ENCODE measurements around the gene DGAT2.

DGAT2 gene

GRCh38 chr11:75802913-75803820 is 34.6 kb downstream of the DGAT2 start:
- Histone ChIP-seq H3K4me1 (ENCODE audit: control insufficient read depth, insufficient read depth, low read length) (no peaks in the 10 kb centered on the region), H3K9ac (ENCODE audit: low read length) (no peak overlapping the region), H3K27ac (ENCODE audit: low read depth, low read length) (no peak overlapping the region), H3K36me3 (ENCODE audit: control insufficient read depth, insufficient read depth, low read length) (no peaks in the 10 kb centered on the region), H3K27me3 (ENCODE audit: control insufficient read depth, insufficient read depth, low read length) (no peaks in the 10 kb centered on the region), H3K4me3 (ENCODE audit: low read depth, low read length) (no peak overlapping the region), H3K9me3 (ENCODE audit: control insufficient read depth, insufficient read depth, low read depth, low read length) (no peaks in the 10 kb centered on the region)

- no peak overlapping the region for H3K4me3 ChIP-seq (ENCODE audit: low read depth, low read length)
- no peaks in the 10 kb centered on the region for H3K27me3 ChIP-seq (ENCODE audit: control insufficient read depth, insufficient read depth, low read length)
- H3K9me3 ChIP-seq (ENCODE audit: control insufficient read depth, insufficient read depth, low read depth, low read length) = no peaks in the 10 kb centered on the region
- peaks cover 17% of the 10 kb centered on the region for H3K4me1 ChIP-seq (ENCODE audit: control insufficient read depth, insufficient read depth, low read length)
- no peak overlapping the region for H3K27ac ChIP-seq (ENCODE audit: low read depth, low read length)
- H3K36me3 ChIP-seq (ENCODE audit: control insufficient read depth, insufficient read depth, low read length) = no peaks in the 10 kb centered on the region
- no peak overlapping the region for H3K9ac ChIP-seq (ENCODE audit: low read length)
Observed at GRCh38 chr11:75809111-75809510, 40.5 kb downstream of the DGAT2 start.

DNA sequence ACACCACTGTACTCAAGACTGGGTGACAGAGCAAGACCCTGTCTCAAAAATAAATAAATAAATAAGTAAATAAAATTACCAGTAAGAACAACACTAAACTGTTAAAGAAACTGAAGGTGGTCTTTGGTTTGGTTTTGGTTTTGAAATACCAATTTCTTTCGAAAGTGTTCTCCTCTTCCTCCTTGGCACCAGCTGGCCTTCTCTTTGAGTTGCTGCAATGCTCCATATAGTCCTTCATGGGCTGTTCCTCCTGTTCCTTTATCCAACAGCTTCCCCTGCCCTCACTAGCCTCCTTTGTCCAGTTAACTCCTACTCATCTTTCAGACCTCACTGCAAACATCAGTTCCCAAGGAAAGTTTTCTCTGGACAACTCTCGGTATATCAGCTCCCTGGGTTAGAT is 41.4 kb downstream of the DGAT2 start:
- Histone ChIP-seq H3K4me1 (ENCODE audit: control insufficient read depth, insufficient read depth, low read length) (peaks cover 20% of the 10 kb centered on the region), H3K27me3 (ENCODE audit: control insufficient read depth, insufficient read depth, low read length) (no peaks in the 10 kb centered on the region), H3K9me3 (ENCODE audit: control insufficient read depth, insufficient read depth, low read depth, low read length) (no peaks in the 10 kb centered on the region), H3K9ac (ENCODE audit: low read length) (no peak overlapping the region), H3K4me3 (ENCODE audit: low read depth, low read length) (no peak overlapping the region), H3K36me3 (ENCODE audit: control insufficient read depth, insufficient read depth, low read length) (no peaks in the 10 kb centered on the region), H3K27ac (ENCODE audit: low read depth, low read length) (no peak overlapping the region)

GRCh38 chr11:75810637-75811390 is 42.2 kb downstream of the DGAT2 start:
- peaks cover 20% of the 10 kb centered on the region for H3K4me1 ChIP-seq (ENCODE audit: control insufficient read depth, insufficient read depth, low read length)
- no peak overlapping the region for H3K4me3 ChIP-seq (ENCODE audit: low read depth, low read length)
- no peak overlapping the region for H3K27ac ChIP-seq (ENCODE audit: low read depth, low read length)
- H3K27me3 ChIP-seq (ENCODE audit: control insufficient read depth, insufficient read depth, low read length) = 0 out of 2 replicates have a peak, but pooled peaks cover under 1% of the 10 kb centered on the region
- H3K9ac ChIP-seq (ENCODE audit: low read length) = no peak overlapping the region
- no peaks in the 10 kb centered on the region for H3K36me3 ChIP-seq (ENCODE audit: control insufficient read depth, insufficient read depth, low read length)
- no peaks in the 10 kb centered on the region for H3K9me3 ChIP-seq (ENCODE audit: control insufficient read depth, insufficient read depth, low read depth, low read length)

- H3K36me3 ChIP-seq (ENCODE audit: control insufficient read depth, insufficient read depth, low read length) = no peaks in the 10 kb centered on the region
- no peak overlapping the region for H3K4me3 ChIP-seq (ENCODE audit: low read depth, low read length)
- H3K4me1 ChIP-seq (ENCODE audit: control insufficient read depth, insufficient read depth, low read length) = peaks cover 26% of the 10 kb centered on the region
- no peaks in the 10 kb centered on the region for H3K9me3 ChIP-seq (ENCODE audit: control insufficient read depth, insufficient read depth, low read depth, low read length)
- H3K27ac ChIP-seq (ENCODE audit: low read depth, low read length) = no peak overlapping the region
- no peak overlapping the region for H3K9ac ChIP-seq (ENCODE audit: low read length)
- H3K27me3 ChIP-seq (ENCODE audit: control insufficient read depth, insufficient read depth, low read length) = peaks cover 3% of the 10 kb centered on the region; the same call in 1 of the 2 replicates
Observed at GRCh38 chr11:75811485-75811884, 42.9 kb downstream of the DGAT2 start.

- Histone ChIP-seq H3K27ac (ENCODE audit: low read depth, low read length) (no peak overlapping the region), H3K27me3 (ENCODE audit: control insufficient read depth, insufficient read depth, low read length) (peaks cover 3% of the 10 kb centered on the region; the same call in 1 of the 2 replicates), H3K4me1 (ENCODE audit: control insufficient read depth, insufficient read depth, low read length) (peaks cover 32% of the 10 kb centered on the region), H3K4me3 (ENCODE audit: low read depth, low read length) (no peak overlapping the region), H3K36me3 (ENCODE audit: control insufficient read depth, insufficient read depth, low read length) (no peaks in the 10 kb centered on the region), H3K9me3 (ENCODE audit: control insufficient read depth, insufficient read depth, low read depth, low read length) (no peaks in the 10 kb centered on the region), H3K9ac (ENCODE audit: low read length) (no peak overlapping the region)
Observed at GRCh38 chr11:75812542-75813040, 44.0 kb downstream of the DGAT2 start.

GRCh38 chr11:75813124-75813523 is 44.5 kb downstream of the DGAT2 start:
- H3K27ac ChIP-seq (ENCODE audit: low read depth, low read length) = no peak overlapping the region
- H3K4me1 ChIP-seq (ENCODE audit: control insufficient read depth, insufficient read depth, low read length) = peaks cover 32% of the 10 kb centered on the region
- no peak overlapping the region for H3K4me3 ChIP-seq (ENCODE audit: low read depth, low read length)
- H3K9ac ChIP-seq (ENCODE audit: low read length) = no peak overlapping the region
- H3K9me3 ChIP-seq (ENCODE audit: control insufficient read depth, insufficient read depth, low read depth, low read length) = no peaks in the 10 kb centered on the region
- H3K36me3 ChIP-seq (ENCODE audit: control insufficient read depth, insufficient read depth, low read length) = no peaks in the 10 kb centered on the region
- peaks cover 3% of the 10 kb centered on the region; the same call in 1 of the 2 replicates for H3K27me3 ChIP-seq (ENCODE audit: control insufficient read depth, insufficient read depth, low read length)

DNA sequence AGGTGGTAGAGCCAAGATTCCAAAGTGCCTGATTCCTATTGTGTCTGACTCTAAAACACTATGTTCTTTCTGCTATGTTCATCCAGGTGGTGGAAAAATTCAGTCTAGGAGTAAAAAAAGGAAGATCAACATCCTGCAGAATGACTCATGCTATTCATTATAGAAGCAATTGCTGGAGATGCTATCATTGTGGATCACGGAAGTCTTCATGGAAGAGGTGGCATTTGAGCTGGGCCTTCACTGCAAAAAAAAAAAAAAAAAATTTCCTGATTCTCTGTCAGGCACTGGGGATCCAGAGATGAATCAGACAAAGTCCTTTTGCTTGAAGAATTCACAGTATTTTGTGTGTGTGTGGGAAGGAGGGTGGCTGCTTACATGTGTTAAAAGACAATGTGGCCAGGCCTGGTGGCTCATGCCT is 45.1 kb downstream of the DGAT2 start:
- H3K36me3 ChIP-seq (ENCODE audit: control insufficient read depth, insufficient read depth, low read length) = no peaks in the 10 kb centered on the region
- no peak overlapping the region for H3K27ac ChIP-seq (ENCODE audit: low read depth, low read length)
- H3K4me1 ChIP-seq (ENCODE audit: control insufficient read depth, insufficient read depth, low read length) = peaks cover 32% of the 10 kb centered on the region
- H3K4me3 ChIP-seq (ENCODE audit: low read depth, low read length) = peak overlapping the region; percentile 98; the same call in 1 of the 2 replicates
- no peak overlapping the region for H3K9ac ChIP-seq (ENCODE audit: low read length)
- no peaks in the 10 kb centered on the region for H3K9me3 ChIP-seq (ENCODE audit: control insufficient read depth, insufficient read depth, low read depth, low read length)
- H3K27me3 ChIP-seq (ENCODE audit: control insufficient read depth, insufficient read depth, low read length) = peaks cover 3% of the 10 kb centered on the region; the same call in 1 of the 2 replicates

- Histone ChIP-seq H3K36me3 (ENCODE audit: control insufficient read depth, insufficient read depth, low read length) (no peaks in the 10 kb centered on the region), H3K9me3 (ENCODE audit: control insufficient read depth, insufficient read depth, low read depth, low read length) (no peaks in the 10 kb centered on the region), H3K27ac (ENCODE audit: low read depth, low read length) (no peak overlapping the region), H3K27me3 (ENCODE audit: control insufficient read depth, insufficient read depth, low read length) (peaks cover 3% of the 10 kb centered on the region; the same call in 1 of the 2 replicates), H3K9ac (ENCODE audit: low read length) (peak overlapping the region; percentile 55), H3K4me1 (ENCODE audit: control insufficient read depth, insufficient read depth, low read length) (peaks cover 32% of the 10 kb centered on the region), H3K4me3 (ENCODE audit: low read depth, low read length) (peak overlapping the region; percentile 98)
Observed at GRCh38 chr11:75814363-75814676, 45.7 kb downstream of the DGAT2 start.

GRCh38 chr11:75814677-75815344 is 46.2 kb downstream of the DGAT2 start, which contains the start of gene UVRAG:
Gene UVRAG, plus strand, starts transcription at chr11:75815210. Its CDS starts 198 bp downstream, at chr11:75815408.
- H3K9me3 ChIP-seq (ENCODE audit: control insufficient read depth, insufficient read depth, low read depth, low read length) = no peaks in the 10 kb centered on the region
- peaks cover 32% of the 10 kb centered on the region for H3K4me1 ChIP-seq (ENCODE audit: control insufficient read depth, insufficient read depth, low read length)
- H3K9ac ChIP-seq (ENCODE audit: low read length) = peak within 1 kb of the TSS; percentile 76
- H3K27me3 ChIP-seq (ENCODE audit: control insufficient read depth, insufficient read depth, low read length) = peaks cover 3% of the 10 kb centered on the region; the same call in 1 of the 2 replicates
- peak within 1 kb of the TSS; percentile 98 for H3K4me3 ChIP-seq (ENCODE audit: low read depth, low read length)
- no peak within 1 kb of the TSS for H3K27ac ChIP-seq (ENCODE audit: low read depth, low read length)
- H3K36me3 ChIP-seq (ENCODE audit: control insufficient read depth, insufficient read depth, low read length) = no peaks in the 10 kb centered on the region

All from HUES6 (cell line).